K562 (cell line): ENCODE measurements around the gene FGF21. TPM values are rescaled to one million over a fixed set of nuclear protein-coding genes. Genes with fewer than 3 reads are reported as not detected.

Experiments used
- BMI1 ChIP-seq: fragments of 150-350 bp; IDR thresholded peaks from 2 replicates; pipeline ENCODE4 v1.6.1; 2014; ENCODE audit warnings: low read length
- FOXP1 ChIP-seq: sonication (generic); formaldehyde crosslinking; IDR thresholded peaks from 2 replicates; pipeline ENCODE4 v1.8.0; 2022; ENCODE audit warnings: mild to moderate bottlenecking, missing genetic modification reagents
- GATAD2A ChIP-seq: fragments of 450-650 bp; IDR thresholded peaks from 2 replicates; pipeline ENCODE4 v1.6.1; 2017
- HLTF ChIP-seq: fragments of 450-650 bp; IDR thresholded peaks from 2 replicates; pipeline ENCODE4 v1.6.1; 2016
- NFYB ChIP-seq: IDR thresholded peaks from 2 replicates; pipeline ENCODE4 v1.6.1; 2011; ENCODE audit warnings: mild to moderate bottlenecking, moderate library complexity; ENCODE audit not compliant: insufficient read length; ENCODE audit errors: extremely low read depth
- SIRT6 ChIP-seq: IDR thresholded peaks from one replicate; pipeline ENCODE4 v1.6.1; 2012; ENCODE audit warnings: low read depth, mild to moderate bottlenecking, control low read depth, inconsistent platforms, low read length, moderate library complexity
- ZNF24 ChIP-seq: fragments of 450-650 bp; IDR thresholded peaks from 2 replicates; pipeline ENCODE4 v1.6.1; 2016
- polyA plus RNA-seq, 8 experiments: library from polyadenylated mRNA; depleted of rRNA in 4 of 8; stranded (reverse) in 5 of 8; unstranded in 3 of 8; fragments of >200 nt; fragmentation: Nextera tagmentation in 2 of 8; fragmentation: Illumina TruSeq in 1 of 8; extraction: Ambion mirVana in 2 of 8; extraction: Trizol in 1 of 8; gene quantifications; 2 replicates each; pipeline versions ENCODE4 v1.2.1 to v1.2.3, GENCODE V29; 2011 to 2014; ENCODE audit warnings: inconsistent platforms in 1 of 8, missing spikeins in 1 of 8
- total RNA-seq, 7 experiments: library from RNA; depleted of rRNA in 6 of 7; stranded (reverse); fragments of >200 nt in 6 of 7; fragmentation: Illumina TruSeq in 2 of 7; extraction: Trizol in 2 of 7; gene quantifications; 2 replicates each; pipeline versions ENCODE4 v1.2.1 to v1.2.3, GENCODE V29; 2011 to 2021; ENCODE audit warnings: low replicate concordance in 1 of 7
- TF ChIP-seq, protein P1 (sequence below): sonication (generic); formaldehyde crosslinking; IDR thresholded peaks from 2 replicates; pipeline ENCODE4 v1.9.0; 2022; ENCODE audit warnings: mild to moderate bottlenecking, missing genetic modification reagents
- TF ChIP-seq, protein P2 (sequence below): fragments of 450-650 bp; IDR thresholded peaks from 2 replicates; pipeline ENCODE4 v1.6.1; 2018; ENCODE audit warnings: mild to moderate bottlenecking, low read depth; ENCODE audit not compliant: partially characterized antibody
- TF ChIP-seq, protein P3 (sequence below), 2 experiments: IDR thresholded peaks; 2 replicates each; pipeline ENCODE4 v1.6.1; 2012; ENCODE audit warnings: improper control_type of control experiment in 2 of 2, low read depth in 2 of 2, low read length in 2 of 2, borderline replicate concordance in 1 of 2
- TF ChIP-seq, protein P4 (sequence below): fragments of 250-450 bp; sonication (Bioruptor Pico); IDR thresholded peaks from 2 replicates; pipeline ENCODE4 v1.4.0; 2020; ENCODE audit warnings: mild to moderate bottlenecking
- TF ChIP-seq, protein P5 (sequence below): IDR thresholded peaks from 2 replicates; pipeline ENCODE4 v1.6.1; 2011; ENCODE audit warnings: borderline replicate concordance, low read depth, mild to moderate bottlenecking, moderate library complexity, low read length; ENCODE audit not compliant: insufficient read depth, poor library complexity, severe bottlenecking
- TF ChIP-seq, protein P6 (sequence below): fragments of 250-450 bp; sonication (Bioruptor Pico); IDR thresholded peaks from 2 replicates; pipeline ENCODE4 v1.5.0; 2021; ENCODE audit warnings: mild to moderate bottlenecking, moderate library complexity

Gene FGF21
- total and polyA plus RNA-seq, 9 of the 15 experiments (the other 6 are each of a cell fraction or from before 2014, with no cell fraction given), result 0.04 to 0.77 (median 0.09) TPM; not detected in 6

DNA sequence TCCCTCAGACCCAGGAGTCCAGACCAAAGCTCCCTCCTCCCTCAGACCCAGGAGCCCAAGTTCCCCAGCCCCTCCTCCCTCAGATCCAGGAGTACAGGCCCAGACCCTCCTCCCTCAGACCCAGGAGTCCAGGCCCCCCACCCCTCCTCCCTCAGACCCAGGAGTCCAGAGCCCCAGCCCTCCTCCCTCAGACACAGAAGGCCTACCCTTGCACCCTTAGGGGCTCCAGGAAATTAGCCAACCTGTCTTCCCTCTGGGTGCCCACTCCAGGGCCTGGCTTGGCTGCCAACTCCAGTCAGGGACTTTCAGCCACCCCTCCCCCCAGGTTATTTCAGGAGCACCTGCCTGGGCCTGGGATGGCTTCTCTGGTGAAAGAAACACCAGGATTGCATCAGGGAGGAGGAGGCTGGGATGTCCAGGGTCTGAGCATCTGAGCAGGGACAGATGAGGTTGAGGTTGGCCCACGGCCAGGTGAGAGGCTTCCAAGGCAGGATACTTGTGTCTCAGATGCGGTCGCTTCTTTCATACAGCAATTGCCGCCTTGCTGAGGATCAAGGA lies at the start of gene FGF21 (continued):
- TF ChIP-seq SIRT6, result no peak
- no peak for TF ChIP-seq BMI1
- TF ChIP-seq, protein P1, sequence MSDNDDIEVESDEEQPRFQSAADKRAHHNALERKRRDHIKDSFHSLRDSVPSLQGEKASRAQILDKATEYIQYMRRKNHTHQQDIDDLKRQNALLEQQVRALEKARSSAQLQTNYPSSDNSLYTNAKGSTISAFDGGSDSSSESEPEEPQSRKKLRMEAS (CRISPR knock-in tag), result no peak; the same call in 1 of the 2 replicates
- no peak for TF ChIP-seq HLTF
- TF ChIP-seq, protein P2, sequence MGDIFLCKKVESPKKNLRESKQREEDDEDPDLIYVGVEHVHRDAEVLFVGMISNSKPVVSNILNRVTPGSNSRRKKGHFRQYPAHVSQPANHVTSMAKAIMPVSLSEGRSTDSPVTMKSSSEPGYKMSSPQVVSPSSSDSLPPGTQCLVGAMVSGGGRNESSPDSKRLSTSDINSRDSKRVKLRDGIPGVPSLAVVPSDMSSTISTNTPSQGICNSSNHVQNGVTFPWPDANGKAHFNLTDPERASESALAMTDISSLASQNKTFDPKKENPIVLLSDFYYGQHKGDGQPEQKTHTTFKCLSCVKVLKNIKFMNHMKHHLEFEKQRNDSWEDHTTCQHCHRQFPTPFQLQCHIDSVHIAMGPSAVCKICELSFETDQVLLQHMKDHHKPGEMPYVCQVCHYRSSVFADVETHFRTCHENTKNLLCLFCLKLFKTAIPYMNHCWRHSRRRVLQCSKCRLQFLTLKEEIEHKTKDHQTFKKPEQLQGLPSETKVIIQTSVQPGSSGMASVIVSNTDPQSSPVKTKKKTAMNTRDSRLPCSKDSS, result no peak
- no peak for TF ChIP-seq ZNF24
- TF ChIP-seq, protein P3, sequence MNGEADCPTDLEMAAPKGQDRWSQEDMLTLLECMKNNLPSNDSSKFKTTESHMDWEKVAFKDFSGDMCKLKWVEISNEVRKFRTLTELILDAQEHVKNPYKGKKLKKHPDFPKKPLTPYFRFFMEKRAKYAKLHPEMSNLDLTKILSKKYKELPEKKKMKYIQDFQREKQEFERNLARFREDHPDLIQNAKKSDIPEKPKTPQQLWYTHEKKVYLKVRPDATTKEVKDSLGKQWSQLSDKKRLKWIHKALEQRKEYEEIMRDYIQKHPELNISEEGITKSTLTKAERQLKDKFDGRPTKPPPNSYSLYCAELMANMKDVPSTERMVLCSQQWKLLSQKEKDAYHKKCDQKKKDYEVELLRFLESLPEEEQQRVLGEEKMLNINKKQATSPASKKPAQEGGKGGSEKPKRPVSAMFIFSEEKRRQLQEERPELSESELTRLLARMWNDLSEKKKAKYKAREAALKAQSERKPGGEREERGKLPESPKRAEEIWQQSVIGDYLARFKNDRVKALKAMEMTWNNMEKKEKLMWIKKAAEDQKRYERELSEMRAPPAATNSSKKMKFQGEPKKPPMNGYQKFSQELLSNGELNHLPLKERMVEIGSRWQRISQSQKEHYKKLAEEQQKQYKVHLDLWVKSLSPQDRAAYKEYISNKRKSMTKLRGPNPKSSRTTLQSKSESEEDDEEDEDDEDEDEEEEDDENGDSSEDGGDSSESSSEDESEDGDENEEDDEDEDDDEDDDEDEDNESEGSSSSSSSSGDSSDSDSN (IDR thresholded peaks at IDR 0.05; ENCODE audit: borderline replicate concordance in 1 of 2, low read depth in 2 of 2, low read length in 2 of 2), result no peak
- no peak for TF ChIP-seq FOXP1 (CRISPR knock-in tag)
- TF ChIP-seq, protein P4, sequence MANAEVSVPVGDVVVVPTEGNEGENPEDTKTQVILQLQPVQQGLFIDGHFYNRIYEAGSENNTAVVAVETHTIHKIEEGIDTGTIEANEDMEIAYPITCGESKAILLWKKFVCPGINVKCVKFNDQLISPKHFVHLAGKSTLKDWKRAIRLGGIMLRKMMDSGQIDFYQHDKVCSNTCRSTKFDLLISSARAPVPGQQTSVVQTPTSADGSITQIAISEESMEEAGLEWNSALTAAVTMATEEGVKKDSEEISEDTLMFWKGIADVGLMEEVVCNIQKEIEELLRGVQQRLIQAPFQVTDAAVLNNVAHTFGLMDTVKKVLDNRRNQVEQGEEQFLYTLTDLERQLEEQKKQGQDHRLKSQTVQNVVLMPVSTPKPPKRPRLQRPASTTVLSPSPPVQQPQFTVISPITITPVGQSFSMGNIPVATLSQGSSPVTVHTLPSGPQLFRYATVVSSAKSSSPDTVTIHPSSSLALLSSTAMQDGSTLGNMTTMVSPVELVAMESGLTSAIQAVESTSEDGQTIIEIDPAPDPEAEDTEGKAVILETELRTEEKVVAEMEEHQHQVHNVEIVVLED (CRISPR knock-in tag), result no peak
- TF ChIP-seq GATAD2A, result no peak
- TF ChIP-seq, protein P5, sequence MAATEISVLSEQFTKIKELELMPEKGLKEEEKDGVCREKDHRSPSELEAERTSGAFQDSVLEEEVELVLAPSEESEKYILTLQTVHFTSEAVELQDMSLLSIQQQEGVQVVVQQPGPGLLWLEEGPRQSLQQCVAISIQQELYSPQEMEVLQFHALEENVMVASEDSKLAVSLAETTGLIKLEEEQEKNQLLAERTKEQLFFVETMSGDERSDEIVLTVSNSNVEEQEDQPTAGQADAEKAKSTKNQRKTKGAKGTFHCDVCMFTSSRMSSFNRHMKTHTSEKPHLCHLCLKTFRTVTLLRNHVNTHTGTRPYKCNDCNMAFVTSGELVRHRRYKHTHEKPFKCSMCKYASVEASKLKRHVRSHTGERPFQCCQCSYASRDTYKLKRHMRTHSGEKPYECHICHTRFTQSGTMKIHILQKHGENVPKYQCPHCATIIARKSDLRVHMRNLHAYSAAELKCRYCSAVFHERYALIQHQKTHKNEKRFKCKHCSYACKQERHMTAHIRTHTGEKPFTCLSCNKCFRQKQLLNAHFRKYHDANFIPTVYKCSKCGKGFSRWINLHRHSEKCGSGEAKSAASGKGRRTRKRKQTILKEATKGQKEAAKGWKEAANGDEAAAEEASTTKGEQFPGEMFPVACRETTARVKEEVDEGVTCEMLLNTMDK, result no peak
- TF ChIP-seq, protein P6, sequence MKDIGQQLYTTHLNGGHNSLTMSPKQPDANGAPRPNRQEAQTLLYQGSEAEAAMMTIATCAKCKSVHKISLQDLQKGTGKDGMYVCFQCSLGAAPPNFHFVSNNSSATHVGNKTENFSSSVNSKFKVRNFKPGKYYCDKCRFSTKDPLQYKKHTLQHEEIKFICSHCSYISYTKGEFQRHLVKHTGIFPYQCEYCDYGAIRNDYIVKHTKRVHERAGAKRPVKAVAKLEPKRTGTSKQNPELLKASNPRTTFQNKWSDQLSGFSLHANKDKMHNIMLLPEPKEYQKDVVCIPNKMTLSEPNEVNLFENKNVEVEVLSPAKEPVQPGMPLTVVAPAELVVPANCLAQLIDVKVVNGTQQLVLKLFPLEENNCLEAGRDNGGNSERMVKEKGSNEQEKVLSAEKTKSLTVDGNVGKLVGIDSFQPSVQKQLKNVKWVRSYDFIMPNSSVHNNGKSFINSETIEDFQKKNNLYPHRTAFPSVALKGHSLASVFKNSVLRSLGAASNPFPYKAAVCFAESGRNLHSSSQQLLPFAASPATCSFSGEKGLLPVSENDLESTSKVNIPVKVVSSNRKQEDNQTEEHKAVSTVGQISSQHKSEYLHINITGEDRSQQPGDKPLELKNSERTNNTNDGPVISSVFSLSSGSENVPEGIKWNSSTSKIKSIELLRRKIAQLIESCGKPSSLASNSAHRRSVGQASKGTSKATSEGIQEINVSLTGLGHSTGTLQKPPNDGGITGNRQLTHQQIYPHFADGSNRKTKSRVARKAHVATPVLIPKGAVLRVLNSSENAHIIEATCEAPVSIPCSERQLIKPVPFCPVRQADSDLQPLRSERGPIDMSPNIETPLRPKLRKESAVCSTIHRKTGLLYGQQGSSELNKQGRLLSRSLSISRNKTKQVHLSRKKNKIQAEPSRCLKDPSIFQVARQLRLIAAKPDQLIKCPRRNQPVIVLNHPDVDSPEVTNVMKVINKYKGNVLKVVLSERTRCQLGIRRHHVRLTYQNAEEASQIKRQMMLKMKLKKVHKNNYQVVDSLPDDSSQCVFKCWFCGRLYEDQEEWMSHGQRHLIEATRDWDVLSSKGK (CRISPR knock-in tag), result no peak
- TF ChIP-seq NFYB, result no peak
